Nephron (organoid): ENCODE data around the gene KRT76.
"Not testable (repeated sequence)": the region's sequence is repeated elsewhere in the genome, so short reads cannot be mapped to it uniquely, and the experiment has no call there.

Experiments used
- H3K27ac Mint-ChIP-seq, 3 experiments: 2 replicates each; pipeline ENCODE4 v1.8.0; 2020; ENCODE audit warnings: mixed read lengths in 3 of 3, mild to moderate bottlenecking in 2 of 3, moderate library complexity in 1 of 3
- H3K27me3 Mint-ChIP-seq: 2 replicates; pipeline ENCODE4 v1.8.0; 2021; ENCODE audit warnings: low read depth, mild to moderate bottlenecking, moderate library complexity, mixed read lengths
- H3K36me3 Mint-ChIP-seq: 2 replicates; pipeline ENCODE4 v1.8.0; 2020; ENCODE audit warnings: low read depth, mixed read lengths
- H3K4me1 Mint-ChIP-seq: 2 replicates; pipeline ENCODE4 v1.8.0; 2020; ENCODE audit warnings: mixed read lengths
- H3K4me3 Mint-ChIP-seq, 3 experiments: 2 replicates each; pipeline ENCODE4 v1.8.0; 2020; ENCODE audit warnings: mild to moderate bottlenecking in 3 of 3, mixed read lengths in 3 of 3, moderate library complexity in 2 of 3
- H3K9me3 Mint-ChIP-seq: 2 replicates; pipeline ENCODE4 v1.8.0; 2020; ENCODE audit warnings: mixed read lengths
- CTCF ChIP-seq, 3 experiments: fragments of 200-600 bp; sonication (generic); IDR thresholded peaks; one replicate each; pipeline ENCODE4 v1.5.0; 2021; ENCODE audit warnings: antibody characterized with exemption in 3 of 3; ENCODE audit not compliant: unreplicated experiment in 3 of 3

The KRT76 gene

GRCh38 chr12:52765702-52766101, 11.4 kb downstream of the KRT76 start:
- H3K27me3 Mint-ChIP-seq, result peaks cover 8% of the 10 kb centered on the region
- H3K27ac Mint-ChIP-seq, result no peak overlapping the region
- H3K9me3 Mint-ChIP-seq, result peaks cover 10% of the 10 kb centered on the region
- no peak for TF ChIP-seq CTCF (IDR thresholded peaks at IDR 0.05; ENCODE audit: unreplicated experiment in 3 of 3)
- no peaks in the 10 kb centered on the region for H3K36me3 Mint-ChIP-seq
- no peak overlapping the region for H3K4me3 Mint-ChIP-seq
- no peaks in the 10 kb centered on the region for H3K4me1 Mint-ChIP-seq

GRCh38 chr12:52763991-52764390, 13.2 kb downstream of the KRT76 start:
- Mint-ChIP-seq H3K36me3 (no peaks in the 10 kb centered on the region), H3K4me3 (no peak overlapping the region), H3K4me1 (no peaks in the 10 kb centered on the region), H3K27ac (no peak overlapping the region), H3K9me3 (peaks cover 19% of the 10 kb centered on the region), H3K27me3 (peaks cover 9% of the 10 kb centered on the region)
- no peak for TF ChIP-seq CTCF (IDR thresholded peaks at IDR 0.05; ENCODE audit: unreplicated experiment in 3 of 3)

GRCh38 chr12:52763036-52763659, 14.0 kb downstream of the KRT76 start:
- H3K27ac Mint-ChIP-seq, result no peak overlapping the region
- H3K9me3 Mint-ChIP-seq, result peaks cover 19% of the 10 kb centered on the region
- TF ChIP-seq CTCF (IDR thresholded peaks at IDR 0.05; ENCODE audit: unreplicated experiment in 3 of 3), result no peak
- peaks cover 9% of the 10 kb centered on the region for H3K27me3 Mint-ChIP-seq
- H3K36me3 Mint-ChIP-seq, result no peaks in the 10 kb centered on the region
- no peak overlapping the region for H3K4me3 Mint-ChIP-seq
- H3K4me1 Mint-ChIP-seq, result no peaks in the 10 kb centered on the region

GRCh38 chr12:52761802-52762201, 15.3 kb downstream of the KRT76 start:
- H3K36me3 Mint-ChIP-seq, result no peaks in the 10 kb centered on the region
- no peak for TF ChIP-seq CTCF (IDR thresholded peaks at IDR 0.05; ENCODE audit: unreplicated experiment in 3 of 3)
- H3K27ac Mint-ChIP-seq, result no peak overlapping the region
- no peak overlapping the region for H3K4me3 Mint-ChIP-seq
- no peaks in the 10 kb centered on the region for H3K4me1 Mint-ChIP-seq
- peaks cover 9% of the 10 kb centered on the region for H3K27me3 Mint-ChIP-seq
- H3K9me3 Mint-ChIP-seq, result peaks cover 19% of the 10 kb centered on the region

- peaks cover 19% of the 10 kb centered on the region for H3K9me3 Mint-ChIP-seq
- not testable (repeated sequence) for H3K4me1 Mint-ChIP-seq, H3K4me3 Mint-ChIP-seq, H3K36me3 Mint-ChIP-seq, H3K27me3 Mint-ChIP-seq, H3K27ac Mint-ChIP-seq
These were observed 15.9 kb downstream of the KRT76 start for GRCh38 chr12:52761218-52761617.

GRCh38 chr12:52760623-52761022, 16.5 kb downstream of the KRT76 start:
- Mint-ChIP-seq H3K4me3 (no peak overlapping the region), H3K9me3 (peaks cover 19% of the 10 kb centered on the region), H3K27me3 (peaks cover 10% of the 10 kb centered on the region), H3K4me1 (no peaks in the 10 kb centered on the region), H3K27ac (no peak overlapping the region), H3K36me3 (no peaks in the 10 kb centered on the region)
- TF ChIP-seq CTCF (IDR thresholded peaks at IDR 0.05; ENCODE audit: unreplicated experiment in 3 of 3), result no peak
